MM.1S (cell line): ENCODE measurements around the gene IL23A.

ENCODE experiments used
- CTCF ChIP-seq: fragments of 300-600 bp; sonication (generic); IDR thresholded peaks from 2 replicates; pipeline ENCODE4 v1.5.1; 2016; ENCODE audit warnings: antibody characterized with exemption, low read length, mixed read lengths
- EZH2phosphoT487 ChIP-seq: fragments of 300-600 bp; sonication (generic); IDR thresholded peaks from 2 replicates; pipeline ENCODE4 v1.6.1; 2018; ENCODE audit warnings: antibody characterized with exemption, low read length

GRCh38 chr12:56304276-56304675 lies 34.4 kb upstream of the IL23A start:
- TF ChIP-seq CTCF, result no peak
- no peak for TF ChIP-seq EZH2phosphoT487
